Measurements from ENCODE around the gene SUDS3.
A peak's percentile ranks its signal among the peaks of the same experiment; 100 is the strongest.
"Not testable (repeated sequence)": the region's sequence is repeated elsewhere in the genome, so short reads cannot be mapped to it uniquely, and the experiment has no call there.

The SUDS3 gene, protein sequence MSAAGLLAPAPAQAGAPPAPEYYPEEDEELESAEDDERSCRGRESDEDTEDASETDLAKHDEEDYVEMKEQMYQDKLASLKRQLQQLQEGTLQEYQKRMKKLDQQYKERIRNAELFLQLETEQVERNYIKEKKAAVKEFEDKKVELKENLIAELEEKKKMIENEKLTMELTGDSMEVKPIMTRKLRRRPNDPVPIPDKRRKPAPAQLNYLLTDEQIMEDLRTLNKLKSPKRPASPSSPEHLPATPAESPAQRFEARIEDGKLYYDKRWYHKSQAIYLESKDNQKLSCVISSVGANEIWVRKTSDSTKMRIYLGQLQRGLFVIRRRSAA

DNA sequence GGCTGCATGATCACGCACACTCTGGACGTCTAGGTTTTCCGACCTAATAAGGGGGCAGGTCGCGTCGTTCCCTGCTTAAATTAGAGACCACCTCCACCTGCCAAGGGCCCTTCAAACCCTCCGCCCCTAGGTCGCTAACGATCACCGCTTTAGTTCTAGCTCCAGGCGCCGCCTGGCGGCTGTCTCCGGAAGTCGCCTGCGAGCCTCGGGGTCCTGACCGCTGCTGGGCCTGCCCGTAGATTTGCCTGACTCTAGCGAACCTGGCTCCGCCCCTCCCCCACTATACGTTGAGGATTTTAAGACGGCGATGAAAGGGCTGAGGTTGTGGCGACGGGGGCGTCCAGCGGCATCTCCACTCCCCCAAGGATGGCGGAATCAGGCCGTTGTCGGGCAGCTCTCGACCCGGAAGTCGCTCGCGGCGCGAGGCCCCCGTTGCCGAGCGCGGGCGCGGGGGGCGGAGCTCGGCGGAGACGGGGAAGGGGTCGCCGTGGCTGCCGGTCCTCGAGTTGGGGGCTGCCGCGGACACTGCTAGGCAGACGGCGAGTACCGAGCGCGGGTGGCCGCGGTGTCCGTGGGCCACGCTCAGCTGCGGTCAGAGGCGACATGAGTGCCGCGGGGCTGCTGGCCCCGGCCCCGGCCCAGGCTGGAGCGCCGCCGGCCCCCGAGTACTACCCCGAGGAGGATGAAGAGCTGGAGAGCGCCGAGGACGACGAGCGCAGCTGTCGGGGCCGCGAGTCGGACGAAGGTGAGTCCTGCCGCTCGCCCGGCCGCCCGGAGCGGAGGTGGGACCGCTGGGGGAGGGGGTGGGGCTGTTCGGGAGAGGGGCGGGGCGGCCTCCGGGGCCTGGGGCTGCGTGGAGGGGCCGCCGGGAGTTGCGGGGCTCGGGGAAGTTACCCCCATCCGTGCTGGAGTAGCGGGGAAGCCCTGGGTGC is at the start of gene SUDS3:
TSS of gene SUDS3 (plus strand) at position 467 of the 932 bp plus-strand sequence. CDS start at position 604, 137 bp downstream.
- DNase-seq: peak; percentile 76

DNA sequence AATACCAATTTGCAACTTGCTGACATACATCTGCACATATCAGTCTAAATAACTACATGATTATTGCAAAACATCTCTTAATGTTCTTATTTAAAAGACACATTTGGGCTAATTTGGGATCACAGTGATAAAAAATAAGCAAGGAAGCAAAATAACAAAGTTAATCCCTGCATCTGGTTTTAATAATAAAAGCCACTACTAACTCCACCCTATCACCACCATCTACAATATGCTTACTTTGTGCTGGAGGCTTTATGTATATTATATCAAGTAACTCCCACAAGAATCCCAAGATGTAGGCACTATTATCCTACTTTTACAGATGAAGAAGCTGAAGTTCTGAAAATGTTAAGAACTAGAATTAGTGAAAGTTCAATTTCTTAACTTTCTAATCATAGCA is 49.4 kb upstream of the SUDS3 start:
- no peak for DNase-seq

DNA sequence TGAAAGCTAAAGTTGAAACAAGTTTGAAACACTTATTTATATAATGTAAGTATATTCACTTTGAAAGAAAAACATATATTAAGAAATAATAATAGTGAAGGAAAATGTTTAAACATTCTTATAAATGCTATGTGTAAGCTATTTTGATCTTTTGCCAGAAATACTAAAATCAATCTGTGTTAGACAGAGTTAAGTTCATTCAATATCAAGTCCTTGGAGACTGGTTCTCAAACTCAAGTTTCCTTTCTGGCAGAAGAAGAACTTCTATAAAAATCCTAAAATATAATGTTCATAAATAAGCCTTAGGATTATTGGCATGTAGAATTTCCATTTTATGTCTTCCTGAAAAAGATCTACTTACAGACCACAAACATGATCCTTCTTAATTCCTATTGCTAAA is 49.0 kb upstream of the SUDS3 start:
- no peak for DNase-seq

- no peak for DNase-seq
These were observed 47.6 kb upstream of the SUDS3 start for GRCh38 chr12:118328486-118329330.

DNA sequence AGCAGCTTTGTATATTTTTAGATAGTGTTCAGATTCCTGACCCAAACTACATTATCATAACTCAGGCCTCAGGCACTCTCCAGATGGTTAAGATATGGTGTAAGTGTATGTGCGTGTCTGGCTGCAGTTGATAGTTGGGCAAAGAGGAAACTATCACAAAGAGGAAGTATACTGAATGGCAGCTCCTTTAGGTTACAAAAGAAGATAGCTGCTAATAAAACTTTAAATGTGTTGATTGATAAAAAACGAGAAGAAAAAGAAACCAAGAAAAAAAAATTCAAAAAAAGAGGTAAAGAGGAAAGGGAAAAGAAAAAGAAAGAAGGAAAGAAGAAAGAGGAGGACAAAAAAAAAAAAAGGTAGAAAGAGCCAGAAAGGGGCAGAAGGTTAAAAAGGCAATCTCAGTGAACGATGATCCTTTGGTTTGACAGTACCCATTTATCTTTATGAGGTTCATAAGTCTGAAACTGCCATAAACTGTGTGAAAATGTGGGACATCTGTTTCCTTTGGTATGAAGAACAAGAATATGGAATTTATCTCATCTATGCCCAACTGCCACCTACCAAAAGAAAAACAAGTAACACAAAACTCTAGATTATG is 45.8 kb upstream of the SUDS3 start:
- no peak for DNase-seq

GRCh38 chr12:118332511-118332910 is 43.8 kb upstream of the SUDS3 start:
- DNase-seq: no peak

DNA sequence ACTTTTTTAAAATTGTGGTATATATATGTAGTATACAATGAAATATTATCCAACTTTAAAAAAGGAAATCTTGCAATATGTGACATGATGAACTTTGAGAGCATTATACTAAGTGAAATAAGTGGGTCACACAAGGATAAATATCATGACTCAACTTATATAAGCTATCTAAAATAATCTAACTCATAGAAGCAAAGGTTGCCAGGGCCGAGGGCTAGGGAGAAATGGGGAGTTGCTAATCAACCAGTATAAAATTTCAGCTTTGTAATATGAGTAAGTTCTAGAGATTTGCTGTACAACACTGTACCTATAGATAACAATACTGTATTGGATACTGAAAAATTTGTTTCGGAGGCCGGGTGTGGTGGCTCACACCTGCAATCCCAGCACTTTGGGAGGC is 42.1 kb upstream of the SUDS3 start:
- no peak for DNase-seq

DNA sequence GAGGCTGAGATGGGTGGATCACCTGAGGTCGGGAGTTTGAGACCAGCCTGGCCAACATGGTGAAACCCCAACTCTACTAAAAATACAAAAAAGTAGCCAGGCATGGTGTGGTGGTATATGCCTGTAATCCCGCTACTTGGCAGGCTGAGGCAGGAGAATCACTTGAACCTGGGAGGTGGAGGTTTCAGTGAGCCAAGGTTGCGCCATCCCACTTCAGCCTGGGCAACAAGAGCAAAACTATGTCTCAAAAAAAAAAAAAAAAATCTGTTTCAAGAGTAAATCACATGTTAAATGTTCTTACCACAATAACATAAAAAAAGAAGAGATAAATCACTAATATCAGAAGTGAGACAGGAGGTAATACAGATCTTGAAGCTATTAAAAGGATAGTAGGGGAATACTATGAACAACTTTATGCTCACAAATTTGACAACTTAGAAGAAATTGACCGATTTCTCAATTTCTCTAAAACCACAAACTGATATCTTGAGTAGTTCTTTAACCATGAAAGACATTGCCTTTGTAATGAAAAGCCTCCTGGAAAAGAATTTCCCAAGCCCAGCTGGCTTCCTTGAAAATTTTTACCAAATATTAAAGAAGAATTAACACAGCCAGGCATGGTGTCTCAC is 41.3 kb upstream of the SUDS3 start:
- no peak for DNase-seq

GRCh38 chr12:118336123-118336522 is 40.2 kb upstream of the SUDS3 start:
- DNase-seq: no peak

GRCh38 chr12:118337194-118337838 is 39.0 kb upstream of the SUDS3 start:
- DNase-seq: no peak

DNA sequence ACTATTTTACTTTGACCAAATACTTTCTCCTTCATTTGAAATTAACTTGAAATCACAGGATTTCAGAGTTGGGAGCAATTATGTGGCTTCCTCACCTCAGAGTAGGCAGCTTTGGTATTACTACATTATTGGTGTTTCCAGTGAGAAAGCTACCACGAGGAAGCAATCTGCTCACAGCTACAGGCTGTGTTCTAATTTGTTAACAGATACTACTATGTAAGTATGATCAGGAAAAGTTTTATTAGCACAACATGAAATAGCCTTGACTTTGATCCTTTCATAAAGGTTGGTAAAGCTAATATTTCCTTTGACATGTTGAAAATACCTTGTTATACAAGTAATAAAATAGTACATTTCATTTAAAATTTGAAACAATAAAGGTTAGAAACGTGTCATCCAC is 34.3 kb upstream of the SUDS3 start:
- DNase-seq: no peak

GRCh38 chr12:118344829-118345228 is 31.5 kb upstream of the SUDS3 start:
- no peak for DNase-seq

GRCh38 chr12:118345355-118345754 is 31.0 kb upstream of the SUDS3 start:
- no peak for DNase-seq

DNA sequence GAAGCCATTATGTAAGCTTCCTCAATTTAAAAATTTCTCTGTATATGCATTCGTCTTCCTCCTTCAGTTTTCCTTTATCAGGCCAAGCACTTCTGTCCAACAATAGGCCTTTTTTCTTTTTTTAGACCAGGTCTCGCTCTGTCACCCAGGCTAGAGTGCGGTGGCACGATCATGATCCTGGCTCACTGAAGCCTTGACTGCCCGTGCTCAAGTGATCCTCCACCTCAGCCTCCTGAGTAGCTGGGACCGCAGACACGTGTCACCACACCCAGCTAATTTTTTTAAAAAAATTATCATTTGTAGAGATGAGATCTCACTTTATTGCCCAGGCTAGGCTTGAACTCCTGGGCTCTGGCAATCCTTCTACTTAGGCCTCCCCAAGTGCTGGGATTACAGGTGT is 29.5 kb upstream of the SUDS3 start:
- DNase-seq: no peak

GRCh38 chr12:118347916-118348315 is 28.4 kb upstream of the SUDS3 start:
- DNase-seq: no peak

GRCh38 chr12:118350908-118351559 is 25.3 kb upstream of the SUDS3 start:
- no peak for DNase-seq

DNA sequence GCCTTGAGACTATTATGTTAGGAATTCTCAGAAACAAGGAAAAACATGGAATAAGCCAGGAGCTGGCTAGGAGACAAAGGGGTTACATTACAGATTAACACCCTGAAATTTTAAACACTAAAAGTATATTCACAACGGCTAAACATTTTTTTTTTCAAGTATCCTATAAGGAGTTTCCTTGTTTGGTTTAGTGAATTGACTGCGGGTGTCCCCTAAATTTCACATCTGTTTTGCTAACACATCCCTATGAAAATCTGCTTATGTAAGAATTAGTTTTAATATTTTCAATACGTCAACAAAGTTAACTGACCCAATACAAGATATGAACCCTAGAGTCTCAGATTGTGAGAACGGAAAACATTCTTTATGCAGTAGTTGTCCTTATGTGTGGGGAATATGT is 22.6 kb upstream of the SUDS3 start:
- DNase-seq: no peak

- not testable (repeated sequence) for DNase-seq
These were observed 21.9 kb upstream of the SUDS3 start for GRCh38 chr12:118354503-118354902.

- no peak for DNase-seq
These were observed 21.5 kb upstream of the SUDS3 start for GRCh38 chr12:118354903-118355302.

- DNase-seq: no peak
These were observed 20.5 kb upstream of the SUDS3 start for GRCh38 chr12:118355843-118356242.

DNA sequence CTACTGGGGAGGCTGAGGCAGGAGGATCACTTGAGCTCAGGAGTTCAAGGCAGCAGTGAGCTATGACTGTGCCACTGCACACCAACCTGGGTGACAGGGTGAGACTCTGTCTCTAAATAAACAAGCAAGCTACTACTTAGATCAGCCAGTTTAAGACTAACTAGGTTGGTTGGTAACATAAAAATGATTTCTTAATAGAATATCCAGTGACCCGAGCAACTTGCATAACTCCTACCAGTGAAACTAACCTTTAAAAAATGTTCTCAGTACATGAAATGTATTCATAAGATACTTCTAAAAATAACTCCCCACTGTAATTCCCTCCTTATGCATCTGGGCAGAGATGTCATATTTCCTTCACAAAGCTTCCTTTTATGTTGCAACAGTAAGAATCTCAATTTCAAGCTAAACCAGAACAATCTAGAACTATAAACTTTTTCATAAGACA is 19.5 kb upstream of the SUDS3 start:
- DNase-seq: no peak
